ENCODE results near the gene SPDYE2B.
"Not testable (repeated sequence)": the region's sequence is repeated elsewhere in the genome, so short reads cannot be mapped to it uniquely, and the experiment has no call there.

SPDYE2B gene

DNA sequence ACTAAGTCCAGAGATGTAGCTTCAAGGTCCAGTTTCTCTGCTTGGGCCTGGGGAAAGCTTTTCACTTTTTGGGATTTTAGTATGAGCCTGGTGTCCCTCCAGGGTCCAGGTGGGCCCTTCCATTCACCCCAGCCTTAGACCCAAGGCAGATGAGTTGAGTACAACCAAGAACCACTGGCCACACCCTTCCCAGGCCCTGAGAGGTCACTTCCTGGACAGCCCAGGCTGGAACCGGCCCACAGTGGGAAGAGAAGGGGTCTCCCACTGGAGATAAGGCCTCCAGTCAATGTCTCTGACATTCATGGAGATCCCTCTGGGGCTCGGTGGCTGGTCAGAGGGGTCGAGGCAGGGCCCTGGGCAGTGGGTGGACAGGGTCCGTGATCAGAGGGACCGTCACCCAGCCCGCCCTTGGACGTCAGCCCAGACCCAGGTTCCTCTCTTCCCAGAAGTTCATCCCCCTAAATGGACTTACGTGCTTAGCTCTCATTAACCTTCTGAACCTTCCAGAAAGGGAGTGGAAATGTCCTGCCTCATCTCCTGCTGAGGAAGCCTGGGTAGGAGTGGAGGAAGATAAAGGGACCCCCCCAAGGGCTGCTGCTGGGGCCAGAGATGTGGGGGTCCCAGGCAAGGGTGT, 22.7 kb upstream of the SPDYE2B start:
- ATAC-seq; H3K36me3 Mint-ChIP-seq; H3K4me3 Mint-ChIP-seq; H3K4me1 Mint-ChIP-seq; DNase-seq (ENCODE audit: low spot score in 2 of 2); H3K27ac Mint-ChIP-seq; H3K9me3 Mint-ChIP-seq: not testable (repeated sequence)

DNA sequence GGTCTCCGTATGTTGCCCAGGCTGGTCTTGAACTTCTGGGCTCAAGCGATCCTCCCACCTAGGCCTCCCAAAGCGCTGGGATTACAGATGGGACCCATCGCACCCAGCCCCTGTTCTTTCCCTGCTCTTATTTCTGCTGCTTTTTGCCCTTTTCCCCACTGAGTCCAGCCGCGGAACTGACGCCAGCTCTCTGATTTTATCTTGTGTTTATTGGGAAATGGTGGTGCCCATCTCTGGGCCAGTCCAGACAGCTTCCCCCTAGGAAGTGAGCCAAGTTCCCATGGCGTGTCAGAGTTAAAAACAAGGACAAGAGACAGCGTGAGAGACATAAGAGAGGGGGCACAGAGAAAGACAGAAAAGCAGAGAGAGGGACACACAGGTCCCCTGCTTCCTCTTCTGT, 19.5 kb upstream of the SPDYE2B start:
- not testable (repeated sequence) for H3K4me3 Mint-ChIP-seq, H3K9me3 Mint-ChIP-seq, ATAC-seq, H3K36me3 Mint-ChIP-seq, H3K27ac Mint-ChIP-seq, H3K4me1 Mint-ChIP-seq
- peak in 1 of 2 donors; percentile 48 for DNase-seq (ENCODE audit: low spot score in 2 of 2)

DNA sequence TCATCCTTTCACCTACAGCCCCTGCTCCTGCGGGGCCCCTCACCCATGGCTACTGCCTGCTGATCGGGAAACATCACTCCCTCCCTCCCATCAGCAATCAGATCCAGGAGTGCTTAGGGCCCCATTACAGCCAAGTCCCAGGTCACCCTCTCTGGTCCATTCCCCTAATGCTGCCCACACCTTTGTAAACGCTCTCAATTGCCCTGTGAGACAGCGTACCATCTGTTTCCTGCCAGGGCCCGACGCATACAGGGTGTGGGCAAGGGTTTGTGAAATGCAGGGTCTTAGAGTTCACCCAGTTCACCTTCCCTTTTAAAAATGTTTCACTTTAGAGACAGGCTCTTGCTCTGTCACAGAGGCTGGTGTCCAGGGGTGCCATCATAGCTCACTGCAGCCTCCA, 15.8 kb upstream of the SPDYE2B start:
- not testable (repeated sequence) for H3K4me1 Mint-ChIP-seq; H3K4me3 Mint-ChIP-seq; H3K36me3 Mint-ChIP-seq; H3K9me3 Mint-ChIP-seq; DNase-seq (ENCODE audit: low spot score in 2 of 2); H3K27ac Mint-ChIP-seq; ATAC-seq

DNA sequence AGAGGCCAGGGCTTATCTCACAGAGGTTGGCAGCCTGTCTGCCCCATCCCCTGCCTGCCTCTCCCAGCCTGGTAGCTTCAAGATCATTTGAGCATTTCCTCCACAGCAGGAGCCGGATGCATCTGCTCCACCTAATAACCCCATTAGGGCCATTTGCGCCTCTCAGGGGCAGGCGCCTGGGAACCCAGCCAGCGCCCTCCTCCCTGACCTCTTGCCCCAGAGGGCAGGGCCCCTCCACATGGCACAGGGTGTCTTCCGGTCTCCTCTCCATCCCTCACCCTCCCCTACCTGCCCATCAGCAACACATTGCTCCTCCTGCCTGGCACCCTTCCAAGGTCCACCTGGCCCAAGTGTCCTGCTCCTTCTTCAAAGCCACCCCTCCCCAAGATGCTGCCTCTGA, 14.8 kb upstream of the SPDYE2B start:
- H3K4me1 Mint-ChIP-seq; H3K27ac Mint-ChIP-seq; H3K36me3 Mint-ChIP-seq; ATAC-seq; H3K9me3 Mint-ChIP-seq; DNase-seq (ENCODE audit: low spot score in 2 of 2); H3K4me3 Mint-ChIP-seq: not testable (repeated sequence)

DNA sequence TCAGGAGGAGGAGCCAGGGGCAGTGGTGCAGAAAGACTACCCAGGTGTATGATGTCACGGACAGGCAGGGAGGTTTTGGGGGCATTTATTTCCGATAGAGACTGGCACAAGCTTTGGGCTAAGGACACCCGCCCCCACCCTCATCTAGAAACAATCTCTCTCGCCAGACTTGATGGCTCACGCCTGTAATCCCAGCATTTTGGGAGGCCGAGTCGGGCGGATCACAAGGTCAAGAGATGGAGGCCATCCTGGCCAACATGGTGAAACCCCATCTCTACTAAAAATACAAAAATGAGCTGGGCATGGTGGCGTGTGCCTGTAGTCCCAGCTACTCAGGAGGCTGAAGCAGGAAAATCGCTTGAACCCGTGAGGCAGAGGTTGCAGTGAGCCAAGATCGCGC, 13.2 kb upstream of the SPDYE2B start:
- DNase-seq (ENCODE audit: low spot score in 2 of 2): peak in 1 of 2 donors; percentile 50
- H3K9me3 Mint-ChIP-seq, H3K4me1 Mint-ChIP-seq, ATAC-seq, H3K36me3 Mint-ChIP-seq, H3K4me3 Mint-ChIP-seq, H3K27ac Mint-ChIP-seq: not testable (repeated sequence)

DNA sequence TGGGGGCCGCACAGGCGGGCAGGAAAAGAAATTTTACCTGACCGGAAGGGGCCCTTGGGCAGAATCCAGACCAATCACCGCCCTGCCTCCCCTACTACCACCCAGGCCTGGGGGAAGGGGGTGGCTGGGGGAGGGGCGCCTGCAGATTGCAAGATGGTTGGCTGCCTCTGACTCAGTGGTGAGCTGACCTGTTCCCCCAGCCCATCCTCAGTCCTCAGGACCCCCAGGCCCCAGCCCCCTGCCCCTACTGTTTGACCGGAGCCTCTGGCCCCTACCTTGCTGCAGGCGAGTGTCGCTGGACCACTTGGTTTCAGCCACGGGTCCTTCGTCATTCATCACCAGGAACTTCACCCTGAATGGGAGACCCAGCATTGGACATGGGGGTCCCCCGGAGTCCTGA, 11.3 kb upstream of the SPDYE2B start:
- H3K4me1 Mint-ChIP-seq, H3K4me3 Mint-ChIP-seq, H3K27ac Mint-ChIP-seq, H3K36me3 Mint-ChIP-seq, H3K9me3 Mint-ChIP-seq: not testable (repeated sequence)
- DNase-seq (ENCODE audit: low spot score in 2 of 2) (peak in 1 of 2 donors; percentile 57), ATAC-seq (peak; percentile 5)

DNA sequence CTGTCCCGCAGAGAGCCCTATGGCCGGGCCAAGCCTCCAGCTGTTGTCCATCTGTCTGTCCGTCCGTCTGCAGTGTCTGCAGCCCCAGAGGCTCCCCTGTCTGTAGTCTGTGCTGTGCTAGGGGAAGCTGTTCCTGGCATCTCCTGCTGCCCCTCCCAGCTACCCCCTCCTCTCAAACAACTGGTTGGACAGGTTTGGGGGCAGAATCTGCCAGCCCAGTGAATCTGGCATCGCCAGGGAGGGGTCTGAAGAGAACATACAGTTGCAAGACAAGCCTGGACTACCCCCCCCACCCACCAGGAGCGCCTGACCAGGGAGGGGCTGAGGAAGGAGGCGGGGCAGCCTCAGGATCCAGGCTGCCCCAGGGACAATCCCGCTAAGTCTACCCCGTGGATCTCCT, 7.4 kb upstream of the SPDYE2B start, which contains the start of gene UPK3BL1:
Gene UPK3BL1, minus strand, starts transcription at position 101 of the 400 bp plus-strand sequence. Its CDS starts 50 bp downstream, at position 51.
- DNase-seq (ENCODE audit: low spot score in 2 of 2); H3K4me1 Mint-ChIP-seq; ATAC-seq; H3K9me3 Mint-ChIP-seq; H3K27ac Mint-ChIP-seq; H3K36me3 Mint-ChIP-seq; H3K4me3 Mint-ChIP-seq: not testable (repeated sequence)

DNA sequence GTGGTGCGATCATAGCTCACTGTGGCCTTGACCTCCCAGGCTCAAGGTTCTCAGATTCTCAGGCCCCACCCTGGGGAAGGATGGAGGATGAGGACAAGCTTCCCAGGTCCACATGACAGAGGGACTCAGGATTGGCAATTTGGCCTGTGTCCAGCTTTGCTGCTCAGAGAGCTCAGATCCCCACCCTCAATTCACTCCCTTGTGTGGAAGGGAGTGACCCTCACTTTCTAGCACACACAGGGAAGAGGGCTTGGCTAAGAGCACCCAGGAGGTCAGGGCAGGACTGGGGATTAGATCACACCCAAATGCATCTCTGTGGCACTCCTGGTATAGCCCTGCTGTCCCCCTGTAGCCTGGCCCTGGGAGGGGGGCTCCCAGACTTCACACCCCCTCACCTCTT, 6.7 kb upstream of the SPDYE2B start:
- not testable (repeated sequence) for H3K4me1 Mint-ChIP-seq; H3K27ac Mint-ChIP-seq; DNase-seq (ENCODE audit: low spot score in 2 of 2); ATAC-seq; H3K9me3 Mint-ChIP-seq; H3K4me3 Mint-ChIP-seq; H3K36me3 Mint-ChIP-seq

DNA sequence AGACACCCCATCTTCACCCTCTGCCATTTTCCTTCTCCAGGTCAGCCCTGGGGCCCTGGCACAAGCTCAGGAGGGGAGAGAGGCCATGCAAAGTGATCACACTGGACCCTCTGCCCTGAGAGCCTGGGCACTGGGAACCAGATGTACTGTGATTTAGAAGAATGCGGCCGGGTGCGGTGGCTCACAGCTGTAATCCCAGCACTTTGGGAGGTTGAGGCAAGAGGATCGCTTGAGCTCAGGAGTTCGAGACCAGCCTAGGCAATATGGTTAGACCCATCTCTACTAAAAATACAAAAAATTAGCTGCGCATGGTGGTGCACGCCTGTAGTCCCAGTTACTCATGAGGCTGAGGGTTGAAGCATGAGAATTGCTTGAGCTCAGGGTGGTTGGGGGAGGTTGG, 2.3 kb upstream of the SPDYE2B start:
- not testable (repeated sequence) for H3K27ac Mint-ChIP-seq, H3K4me1 Mint-ChIP-seq, H3K9me3 Mint-ChIP-seq, H3K36me3 Mint-ChIP-seq, H3K4me3 Mint-ChIP-seq
- DNase-seq (ENCODE audit: low spot score in 2 of 2) (peak in 1 of 2 donors; percentile 53), ATAC-seq (peak; percentile 38)

DNA sequence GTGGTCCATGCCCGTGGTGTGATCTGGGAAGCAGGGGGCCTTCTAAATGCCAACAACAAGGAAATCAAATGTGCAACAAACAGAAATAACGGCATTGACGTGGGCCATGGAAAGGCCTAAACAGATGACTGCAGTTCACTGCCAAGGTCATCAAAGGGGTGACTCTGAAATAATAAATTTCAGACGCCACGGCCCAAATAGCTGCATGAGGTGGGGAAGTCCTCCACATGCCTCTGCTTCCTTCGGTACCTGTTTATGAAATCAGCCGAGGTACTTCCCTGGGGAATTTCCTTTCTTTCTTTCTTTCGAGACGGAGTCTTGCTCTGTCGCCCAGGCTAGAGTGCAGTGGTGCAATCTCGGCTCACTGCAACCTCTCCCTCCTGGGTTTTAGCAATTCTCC, 14.6 kb downstream of the SPDYE2B start:
- not testable (repeated sequence) for H3K36me3 Mint-ChIP-seq, ATAC-seq, H3K4me1 Mint-ChIP-seq, H3K9me3 Mint-ChIP-seq, H3K4me3 Mint-ChIP-seq, H3K27ac Mint-ChIP-seq
- DNase-seq (ENCODE audit: low spot score in 2 of 2): peak in 1 of 2 donors; percentile 45

DNA sequence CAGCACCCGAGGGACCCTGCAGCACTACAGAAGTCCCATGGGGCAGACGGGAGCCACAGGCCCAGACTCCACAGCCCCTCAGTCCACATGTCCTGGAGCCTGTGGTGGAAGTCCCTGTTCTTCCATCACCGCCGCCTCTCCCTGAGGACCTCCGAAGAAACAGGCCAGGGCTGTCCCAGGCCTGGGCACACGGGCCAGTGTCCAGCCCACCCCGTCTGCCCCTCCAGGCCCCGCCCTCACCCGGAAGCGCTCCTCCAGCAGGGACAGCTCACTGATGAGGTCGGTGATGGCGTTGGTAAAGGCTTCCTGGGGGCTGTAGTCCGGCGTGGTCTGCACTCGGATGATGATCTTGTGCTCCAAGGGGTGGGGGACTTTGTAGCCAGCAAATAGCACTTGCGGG, 16.7 kb downstream of the SPDYE2B start:
- ATAC-seq: not testable (repeated sequence)

DNA sequence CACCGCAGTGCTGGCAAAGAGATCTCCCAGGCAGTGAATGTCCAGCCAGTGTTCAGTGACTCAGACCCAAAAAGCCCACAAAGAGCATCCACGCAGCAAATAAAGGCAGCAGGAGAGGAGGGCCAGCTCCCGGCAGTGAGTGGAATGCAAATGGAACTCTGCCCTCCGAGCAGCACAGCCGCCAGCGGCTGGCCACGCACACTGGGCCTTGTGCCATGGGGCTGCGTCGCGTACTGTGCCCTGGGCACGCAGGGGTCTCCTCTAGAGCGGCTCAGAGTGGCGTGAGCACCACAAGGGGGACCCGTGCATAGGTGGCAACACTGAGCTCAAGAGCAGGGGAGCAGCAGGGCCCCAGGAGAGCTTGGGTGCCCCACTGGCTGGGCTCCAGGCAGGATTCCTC, 17.4 kb downstream of the SPDYE2B start:
- H3K4me3 Mint-ChIP-seq; H3K27ac Mint-ChIP-seq; H3K9me3 Mint-ChIP-seq; DNase-seq (ENCODE audit: low spot score in 2 of 2); H3K4me1 Mint-ChIP-seq; H3K36me3 Mint-ChIP-seq: not testable (repeated sequence)
- peak; percentile 14 for ATAC-seq

More for the DNA sequence above, 16.7 kb downstream of the SPDYE2B start:
- not testable (repeated sequence) for H3K4me3 Mint-ChIP-seq; DNase-seq (ENCODE audit: low spot score in 2 of 2); H3K27ac Mint-ChIP-seq; H3K4me1 Mint-ChIP-seq; H3K36me3 Mint-ChIP-seq; H3K9me3 Mint-ChIP-seq

DNA sequence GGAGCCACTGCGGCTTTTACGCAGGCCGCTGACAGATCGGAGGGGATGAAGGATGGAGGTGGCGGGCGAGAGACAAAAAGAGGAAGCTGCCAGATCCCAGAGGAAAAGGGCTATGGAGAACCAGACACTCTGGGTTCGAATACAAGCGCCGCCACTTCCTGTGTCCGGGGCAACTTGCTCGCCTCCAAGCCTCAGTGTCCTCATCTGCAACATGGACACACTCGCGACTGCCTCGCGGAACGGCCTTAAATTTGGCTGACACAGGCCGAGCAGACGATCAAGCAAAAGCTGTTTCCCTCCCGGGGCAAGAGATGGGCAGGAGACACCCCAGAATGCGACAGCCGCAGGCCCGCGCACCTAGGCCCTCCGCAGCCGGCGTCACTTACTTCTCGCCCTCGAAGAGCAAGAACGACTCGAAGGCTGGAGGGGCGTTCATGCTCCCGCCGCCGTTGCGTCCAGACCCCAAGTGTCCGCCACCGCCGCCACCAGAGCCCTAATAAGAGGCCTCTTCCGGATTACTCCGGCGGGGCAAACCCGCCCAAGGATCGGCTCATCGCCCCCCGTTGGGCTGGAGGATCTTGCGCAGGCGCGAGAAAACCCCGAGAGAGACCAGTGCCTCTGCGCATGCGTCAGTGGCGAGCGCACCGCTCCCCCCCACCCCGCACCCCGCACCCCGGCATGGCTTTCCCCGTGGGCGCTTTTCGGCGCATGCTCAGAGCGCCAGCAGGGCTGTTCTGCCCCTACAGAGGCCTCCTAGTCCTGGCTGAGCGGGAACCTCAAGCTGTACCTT, 21.2 kb downstream of the SPDYE2B start, which contains the start of gene POLR2J2:
Gene POLR2J2, minus strand, starts transcription at position 498 of the 790 bp plus-strand sequence. Its CDS starts 62 bp downstream, at position 436.
- H3K4me1 Mint-ChIP-seq, H3K4me3 Mint-ChIP-seq, H3K27ac Mint-ChIP-seq, H3K36me3 Mint-ChIP-seq, H3K9me3 Mint-ChIP-seq: not testable (repeated sequence)
- ATAC-seq: peak; percentile 79
- DNase-seq (ENCODE audit: low spot score in 2 of 2): peak in 1 of 2 donors; percentile 95

DNA sequence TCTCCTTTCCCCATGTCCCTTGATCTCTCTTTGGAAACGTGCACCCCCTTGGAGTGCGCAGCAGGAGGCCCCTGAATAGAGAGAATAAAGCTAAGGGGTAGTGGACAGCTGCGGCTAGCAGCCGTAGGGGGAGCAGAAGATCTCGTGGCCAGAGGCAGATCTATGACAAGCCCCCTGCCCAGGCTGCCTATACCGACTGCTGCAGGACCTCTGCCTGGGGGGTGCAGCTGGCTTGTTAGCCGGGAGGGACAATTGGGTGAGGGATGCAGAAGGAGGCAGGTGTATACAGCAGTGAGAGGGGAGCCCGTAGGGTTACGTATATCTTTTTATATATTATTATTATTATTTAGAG, 21.8 kb downstream of the SPDYE2B start:
- not testable (repeated sequence) for H3K9me3 Mint-ChIP-seq; H3K4me1 Mint-ChIP-seq; H3K27ac Mint-ChIP-seq; H3K4me3 Mint-ChIP-seq; H3K36me3 Mint-ChIP-seq; DNase-seq (ENCODE audit: low spot score in 2 of 2)
- peak; percentile 25 for ATAC-seq

DNA sequence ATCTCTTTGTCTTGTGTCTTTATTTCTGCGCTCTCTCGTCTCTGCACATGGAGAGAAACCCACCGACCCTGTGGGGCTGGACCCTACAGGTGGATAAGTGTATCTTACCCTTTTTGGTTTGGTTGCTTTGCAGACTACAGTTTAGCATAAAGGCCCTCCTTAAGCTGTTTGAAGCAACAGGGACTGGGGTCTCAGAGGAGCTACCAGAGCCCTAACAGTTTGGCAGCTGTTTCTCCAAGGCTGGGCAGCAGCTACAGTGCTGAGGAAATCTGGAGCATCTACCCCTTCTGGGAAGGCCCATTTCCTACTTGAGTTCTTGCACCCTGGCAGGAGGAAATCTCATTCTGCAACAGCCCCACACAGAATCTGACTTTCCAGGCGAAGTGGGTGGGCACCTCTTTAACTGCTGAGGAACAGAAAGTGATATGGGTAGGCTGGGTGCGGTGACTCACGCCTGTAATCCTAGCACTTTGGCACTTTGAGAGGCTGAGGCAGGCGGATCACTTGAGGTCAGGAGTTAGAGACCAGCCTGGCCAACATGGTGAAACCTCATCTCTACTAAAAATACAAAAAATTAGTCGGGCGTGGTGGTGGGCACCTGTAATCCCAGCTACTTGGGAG, 23.4 kb downstream of the SPDYE2B start:
- H3K4me1 Mint-ChIP-seq, ATAC-seq, H3K36me3 Mint-ChIP-seq, H3K4me3 Mint-ChIP-seq, H3K27ac Mint-ChIP-seq, H3K9me3 Mint-ChIP-seq: not testable (repeated sequence)
- DNase-seq (ENCODE audit: low spot score in 2 of 2): peak in 1 of 2 donors; percentile 63

DNA sequence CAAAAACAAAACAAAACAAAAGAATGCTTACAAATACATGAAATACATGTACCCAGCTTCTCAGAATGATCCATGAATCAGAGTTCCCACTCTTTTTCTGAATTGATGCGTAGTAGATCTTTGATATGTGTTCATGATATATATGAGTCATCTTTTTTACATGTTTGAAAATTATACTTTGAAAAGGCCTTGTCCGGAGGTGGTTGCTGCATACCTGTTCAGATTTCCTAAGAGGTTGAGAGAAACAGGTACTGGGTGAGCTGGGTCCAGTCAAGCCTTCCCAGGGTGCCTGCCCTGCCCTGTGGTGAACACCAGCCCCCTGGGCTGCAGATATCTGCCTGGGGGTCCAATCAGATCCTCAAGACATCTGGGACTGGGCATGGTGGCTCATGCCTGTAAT, 25.4 kb downstream of the SPDYE2B start:
- ATAC-seq: peak; percentile 36
- not testable (repeated sequence) for H3K4me3 Mint-ChIP-seq, H3K36me3 Mint-ChIP-seq

More for the DNA sequence above, 25.4 kb downstream of the SPDYE2B start:
- H3K4me1 Mint-ChIP-seq, H3K27ac Mint-ChIP-seq, H3K9me3 Mint-ChIP-seq: not testable (repeated sequence)
- peak in 1 of 2 donors; percentile 67 for DNase-seq (ENCODE audit: low spot score in 2 of 2)

Measured in stimulated activated effector memory CD8-positive, alpha-beta T cell treated with anti-CD3 and anti-CD28 coated beads, Interleukin-12 subunit alpha, Interleukin-12 subunit beta, amount 100 ng/mL, for 72 hours (primary cell).